Esophagus muscularis mucosa (tissue), 4 donors: ENCODE data around the gene SUPT4H1. TPM values are rescaled to one million over a fixed set of nuclear protein-coding genes. Genes with fewer than 3 reads are reported as not detected.
A peak's percentile ranks its signal among the peaks of the same experiment; 100 is the strongest.

Experiments used
- DNase-seq: peaks from one replicate; pipeline ENCODE4 v3.0.0-alpha.2; 2017; ENCODE audit errors: extremely low spot score
- H3K27ac ChIP-seq, 4 donors: fragments of 200-600 bp; sonication (generic); replicated peaks in 1 of 4; 1 replicate in 3 of 4; 2 replicates in 1 of 4; pipeline ENCODE4 v1.5.1; 2016 to 2019; ENCODE audit warnings: mild to moderate bottlenecking in 1 of 4
- H3K27me3 ChIP-seq, 4 donors: fragments of 200-600 bp; sonication (generic); one replicate each; pipeline versions ENCODE4 v1.5.1 to v1.6.0; 2016 to 2019
- H3K36me3 ChIP-seq, 4 donors: fragments of 200-600 bp; sonication (generic); one replicate each; pipeline ENCODE4 v1.5.1; 2016 to 2019
- H3K4me1 ChIP-seq, 4 donors: fragments of 200-600 bp; sonication (generic); one replicate each; pipeline ENCODE4 v1.5.1; 2016 to 2019
- H3K4me3 ChIP-seq, 4 donors: fragments of 200-600 bp; sonication (generic); 1 replicate in 2 of 4; 2 replicates in 2 of 4; pipeline ENCODE4 v1.5.1; 2016 to 2019; ENCODE audit warnings: mild to moderate bottlenecking in 4 of 4, moderate library complexity in 1 of 4
- H3K9me3 ChIP-seq, 4 donors: fragments of 200-600 bp; sonication (generic); 1 replicate in 3 of 4; 2 replicates in 1 of 4; pipeline ENCODE4 v1.5.1; 2016 to 2019
- CTCF ChIP-seq, 3 experiments: fragments of 200-600 bp in 2 of 3; fragments of 450-650 bp in 1 of 3; sonication (generic) in 2 of 3; IDR thresholded peaks; one replicate each; pipeline ENCODE4 v1.5.1; 2017 to 2019; ENCODE audit warnings: antibody characterized with exemption in 3 of 3, mild to moderate bottlenecking in 2 of 3, moderate library complexity in 1 of 3
- EP300 ChIP-seq: sonication (generic); formaldehyde crosslinking; IDR thresholded peaks from one replicate; pipeline ENCODE4 v1.6.1; 2017; ENCODE audit warnings: antibody characterized with exemption
- POLR2A ChIP-seq: fragments of 450-650 bp; IDR thresholded peaks from one replicate; pipeline ENCODE4 v1.6.1; 2017; ENCODE audit warnings: antibody characterized with exemption, moderate library complexity, mild to moderate bottlenecking, low read depth
- POLR2AphosphoS5 ChIP-seq, 2 donors: sonication (generic); formaldehyde crosslinking; IDR thresholded peaks; one replicate each; pipeline ENCODE4 v1.6.1; 2017; ENCODE audit warnings: antibody characterized with exemption in 2 of 2
- WGBS: methylation state at CpG from one replicate; pipeline ENCODE4 v1.1.5; 2018; 5-methylcytosine and 5-hydroxymethylcytosine counted together
- intact Hi-C: fragments of 100-400 bp; cut with DNase I; formaldehyde crosslinking; loops from one replicate; pipeline ENCODE4 v1.15.1; 2023
- total RNA-seq, 4 donors: library from RNA; depleted of rRNA; stranded (reverse); fragments of >200 nt; gene quantifications; one replicate each; pipeline versions ENCODE4 v1.1.0 to v1.2.1, GENCODE V29; 2016

SUPT4H1 gene
- total RNA-seq, 4 donors from 2014 or later: 35.3 to 59.6 (median 47.0) TPM

GRCh38 chr17:58318627-58319172 lies 33.3 kb downstream of the SUPT4H1 start:
- H3K4me3 ChIP-seq: no peak overlapping the region
- no peak for DNase-seq
- H3K27ac ChIP-seq: no peak overlapping the region
- 78% methylated on average over 5 of the region's 7 CpGs for WGBS
- TF ChIP-seq EP300 (no peak), CTCF (IDR thresholded peaks at IDR 0.05) (no peak), POLR2AphosphoS5 (IDR thresholded peaks at IDR 0.05) (no peak), POLR2A (no peak)
- no peaks in the 10 kb centered on the region for H3K9me3 ChIP-seq
- peaks cover 0 to 50% (median 6%) of the 10 kb centered on the region in 4 donors for H3K36me3 ChIP-seq
- intact Hi-C loops: no loop called here
- H3K4me1 ChIP-seq: peaks cover 4 to 13% (median 7%) of the 10 kb centered on the region in 4 donors
- H3K27me3 ChIP-seq: no peaks in the 10 kb centered on the region

GRCh38 chr17:58318065-58318481 lies 33.9 kb downstream of the SUPT4H1 start:
- no peaks in the 10 kb centered on the region for H3K9me3 ChIP-seq
- no peak for DNase-seq
- H3K4me3 ChIP-seq: no peak overlapping the region
- peaks cover 0 to 50% (median 6%) of the 10 kb centered on the region in 4 donors for H3K36me3 ChIP-seq
- no peaks in the 10 kb centered on the region for H3K27me3 ChIP-seq
- 91% methylated on average over 9 of the region's 9 CpGs for WGBS
- H3K27ac ChIP-seq: no peak overlapping the region
- intact Hi-C loops: no loop called here
- H3K4me1 ChIP-seq: peaks cover 0 to 7% (median 2%) of the 10 kb centered on the region in 4 donors
- TF ChIP-seq POLR2AphosphoS5 (IDR thresholded peaks at IDR 0.05): no peak
- no peak for TF ChIP-seq EP300
- TF ChIP-seq POLR2A: no peak
- no peak for TF ChIP-seq CTCF (IDR thresholded peaks at IDR 0.05)

GRCh38 chr17:58317421-58318064 lies 34.5 kb downstream of the SUPT4H1 start:
- intact Hi-C loops: no loop called here
- TF ChIP-seq CTCF (IDR thresholded peaks at IDR 0.05): peak; percentile 37 to 55 (median 39)
- no peak for TF ChIP-seq POLR2A
- TF ChIP-seq POLR2AphosphoS5 (IDR thresholded peaks at IDR 0.05): no peak
- H3K27me3 ChIP-seq: no peaks in the 10 kb centered on the region
- 10% methylated on average over 2 of the region's 5 CpGs for WGBS
- no peaks in the 10 kb centered on the region for H3K9me3 ChIP-seq
- H3K4me3 ChIP-seq: no peak overlapping the region
- H3K27ac ChIP-seq: no peak overlapping the region
- H3K4me1 ChIP-seq: peaks cover 0 to 2% (median 0%) of the 10 kb centered on the region in 4 donors
- H3K36me3 ChIP-seq: peaks cover 0 to 47% (median 6%) of the 10 kb centered on the region in 4 donors
- no peak for DNase-seq

- DNase-seq: no peak
- no peak overlapping the region for H3K27ac ChIP-seq
- H3K4me1 ChIP-seq: no peaks in the 10 kb centered on the region
- no peaks in the 10 kb centered on the region for H3K9me3 ChIP-seq
- 78% methylated on average over 7 of the region's 8 CpGs for WGBS
- peaks cover 0 to 36% (median 6%) of the 10 kb centered on the region in 4 donors for H3K36me3 ChIP-seq
- intact Hi-C loops: no loop called here
- no peaks in the 10 kb centered on the region for H3K27me3 ChIP-seq
- TF ChIP-seq CTCF (IDR thresholded peaks at IDR 0.05) (no peak), EP300 (no peak), POLR2A (no peak), POLR2AphosphoS5 (IDR thresholded peaks at IDR 0.05) (no peak)
- no peak overlapping the region for H3K4me3 ChIP-seq
Observed at GRCh38 chr17:58316260-58316960, 35.6 kb downstream of the SUPT4H1 start.
